Fibroblast of mammary gland (primary cell): Measurements from ENCODE around the gene HMGB4.

ENCODE experiments used
- DNase-seq: peaks from one replicate; pipeline ENCODE4 v3.0.0-alpha.2; 2010; ENCODE audit warnings: low read depth
- H3K4me3 ChIP-seq: 2 replicates; pipeline ENCODE4 v1.5.1; 2011; ENCODE audit warnings: low read depth, mild to moderate bottlenecking, low read length, moderate library complexity; ENCODE audit not compliant: control insufficient read depth
- TF ChIP-seq, protein P1 (sequence below): conservative IDR thresholded peaks from 2 replicates; pipeline ENCODE4 v1.5.1; 2011; ENCODE audit warnings: low read depth, low read length, inconsistent platforms; ENCODE audit not compliant: control insufficient read depth, insufficient read depth

Gene HMGB4

DNA sequence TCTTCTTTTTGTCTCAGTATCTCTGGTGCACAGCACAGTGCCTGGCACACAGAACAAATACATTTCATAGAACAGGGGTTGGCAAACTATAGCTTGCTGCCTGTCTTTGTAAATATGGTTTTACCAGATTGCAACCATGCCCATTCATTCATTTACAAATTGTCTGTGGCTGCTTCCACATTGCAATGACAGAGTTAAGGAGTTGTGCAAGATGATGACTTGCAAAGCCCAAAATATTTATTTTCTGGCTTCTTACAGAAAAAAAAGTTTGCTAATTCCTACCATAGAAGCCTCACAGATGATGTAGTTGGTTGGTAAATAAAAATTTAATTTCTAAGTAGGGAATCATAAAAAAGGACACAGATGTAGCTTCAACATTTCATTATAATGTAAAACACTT, 11.2 kb upstream of the HMGB4 start:
- TF ChIP-seq, protein P1, sequence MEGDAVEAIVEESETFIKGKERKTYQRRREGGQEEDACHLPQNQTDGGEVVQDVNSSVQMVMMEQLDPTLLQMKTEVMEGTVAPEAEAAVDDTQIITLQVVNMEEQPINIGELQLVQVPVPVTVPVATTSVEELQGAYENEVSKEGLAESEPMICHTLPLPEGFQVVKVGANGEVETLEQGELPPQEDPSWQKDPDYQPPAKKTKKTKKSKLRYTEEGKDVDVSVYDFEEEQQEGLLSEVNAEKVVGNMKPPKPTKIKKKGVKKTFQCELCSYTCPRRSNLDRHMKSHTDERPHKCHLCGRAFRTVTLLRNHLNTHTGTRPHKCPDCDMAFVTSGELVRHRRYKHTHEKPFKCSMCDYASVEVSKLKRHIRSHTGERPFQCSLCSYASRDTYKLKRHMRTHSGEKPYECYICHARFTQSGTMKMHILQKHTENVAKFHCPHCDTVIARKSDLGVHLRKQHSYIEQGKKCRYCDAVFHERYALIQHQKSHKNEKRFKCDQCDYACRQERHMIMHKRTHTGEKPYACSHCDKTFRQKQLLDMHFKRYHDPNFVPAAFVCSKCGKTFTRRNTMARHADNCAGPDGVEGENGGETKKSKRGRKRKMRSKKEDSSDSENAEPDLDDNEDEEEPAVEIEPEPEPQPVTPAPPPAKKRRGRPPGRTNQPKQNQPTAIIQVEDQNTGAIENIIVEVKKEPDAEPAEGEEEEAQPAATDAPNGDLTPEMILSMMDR, result no peak
- peak; percentile 53 for DNase-seq
- H3K4me3 ChIP-seq, result no peak overlapping the region

DNA sequence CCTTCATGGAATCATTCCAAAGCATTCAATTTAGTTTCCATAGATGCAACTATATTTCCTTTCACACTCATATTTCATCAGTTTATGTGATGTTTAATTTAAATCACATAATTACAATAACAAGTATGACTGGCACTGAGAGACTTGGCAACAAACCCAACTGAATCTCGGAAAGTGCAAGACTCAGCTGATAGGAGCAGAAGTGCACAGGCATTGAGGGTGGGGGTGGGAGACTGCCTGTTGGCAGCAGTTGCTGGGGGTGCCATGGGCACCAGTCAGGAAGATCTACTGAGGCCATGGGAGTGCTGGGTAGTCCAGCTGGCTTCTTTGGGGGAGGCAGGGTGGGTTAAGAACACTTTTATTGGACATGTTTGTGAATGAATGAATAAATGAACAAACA, 10.4 kb upstream of the HMGB4 start:
- TF ChIP-seq, protein P1, result no peak
- H3K4me3 ChIP-seq, result no peak overlapping the region
- DNase-seq, result no peak

DNA sequence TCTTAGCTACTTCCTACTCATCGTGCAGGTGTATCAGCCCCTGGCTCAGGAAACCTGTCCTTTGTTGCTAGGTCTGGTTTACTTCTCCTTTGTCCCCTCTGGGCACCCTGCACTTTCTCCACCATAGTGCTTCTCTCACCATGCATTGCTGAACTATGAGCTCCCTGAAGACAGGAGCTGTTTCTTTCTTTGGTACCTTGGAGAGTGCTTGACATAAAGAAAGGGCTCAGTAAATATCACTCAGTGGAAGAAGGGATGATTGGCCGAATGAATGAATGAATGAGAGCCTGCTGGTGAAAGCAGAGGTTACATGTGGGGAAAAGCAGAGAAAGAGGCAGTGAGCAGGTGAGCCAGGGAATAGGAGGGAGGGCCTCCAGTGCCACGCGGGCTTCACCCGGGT, 9.8 kb upstream of the HMGB4 start:
- TF ChIP-seq, protein P1, result no peak
- DNase-seq, result no peak
- H3K4me3 ChIP-seq, result no peak overlapping the region

DNA sequence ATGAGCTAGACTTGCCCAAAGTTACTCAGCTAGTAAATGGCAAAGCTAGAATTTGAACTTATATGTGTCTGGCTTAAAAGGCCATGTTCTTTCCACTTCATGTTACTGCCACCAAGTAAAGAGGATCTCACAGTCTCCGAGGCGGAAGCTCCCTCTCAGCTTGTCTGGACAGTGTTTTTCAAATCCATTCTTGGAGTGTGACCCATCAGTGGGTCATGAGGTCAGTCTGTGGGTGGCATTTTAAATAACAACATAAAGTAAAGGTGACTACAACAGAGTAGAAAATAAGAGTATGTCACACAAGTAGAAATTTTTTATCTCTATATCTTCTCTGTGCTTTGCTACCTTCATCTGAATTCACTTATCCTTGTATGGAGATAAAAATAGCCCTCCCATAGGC, 3.2 kb upstream of the HMGB4 start:
- H3K4me3 ChIP-seq, result no peak overlapping the region
- no peak for DNase-seq
- TF ChIP-seq, protein P1, result no peak

DNA sequence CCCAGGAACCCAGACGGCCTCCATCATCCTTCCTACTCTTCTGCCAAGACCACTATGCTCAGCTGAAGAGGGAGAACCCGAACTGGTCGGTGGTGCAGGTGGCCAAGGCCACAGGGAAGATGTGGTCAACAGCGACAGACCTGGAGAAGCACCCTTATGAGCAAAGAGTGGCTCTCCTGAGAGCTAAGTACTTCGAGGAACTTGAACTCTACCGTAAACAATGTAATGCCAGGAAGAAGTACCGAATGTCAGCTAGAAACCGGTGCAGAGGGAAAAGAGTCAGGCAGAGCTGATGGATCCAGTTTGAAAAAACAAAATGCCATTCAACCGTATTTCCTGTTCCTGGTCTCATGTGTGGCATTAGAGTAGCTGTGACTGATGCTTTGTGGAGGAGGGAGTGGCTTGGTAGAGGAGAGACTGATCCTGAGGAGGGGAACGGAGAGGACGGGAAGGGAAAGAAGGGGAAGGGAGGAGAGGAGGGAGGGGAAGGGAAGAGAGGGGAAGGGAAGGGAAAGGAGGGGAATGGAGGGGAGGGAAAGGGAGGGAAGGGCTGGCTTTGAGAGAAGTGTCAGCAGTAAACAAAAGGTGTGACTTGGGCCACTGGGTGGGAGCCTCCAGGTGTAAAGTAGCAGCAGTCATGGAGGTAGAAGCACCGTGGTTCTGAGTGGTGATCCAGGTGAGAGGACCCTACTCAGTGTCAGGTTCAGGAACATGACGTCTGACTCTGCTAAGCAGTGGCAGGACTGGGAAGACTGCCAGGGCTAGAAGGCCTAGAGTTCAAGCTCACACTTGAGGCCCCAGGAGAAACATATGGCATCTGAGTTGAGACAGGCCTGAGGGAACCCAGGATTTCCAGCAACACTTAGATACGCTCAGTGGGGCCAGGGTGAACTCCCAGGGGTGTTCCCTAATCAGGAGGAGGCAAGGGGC, 846 bp downstream of the HMGB4 start:
- TF ChIP-seq, protein P1, result no peak
- no peak for DNase-seq

DNA sequence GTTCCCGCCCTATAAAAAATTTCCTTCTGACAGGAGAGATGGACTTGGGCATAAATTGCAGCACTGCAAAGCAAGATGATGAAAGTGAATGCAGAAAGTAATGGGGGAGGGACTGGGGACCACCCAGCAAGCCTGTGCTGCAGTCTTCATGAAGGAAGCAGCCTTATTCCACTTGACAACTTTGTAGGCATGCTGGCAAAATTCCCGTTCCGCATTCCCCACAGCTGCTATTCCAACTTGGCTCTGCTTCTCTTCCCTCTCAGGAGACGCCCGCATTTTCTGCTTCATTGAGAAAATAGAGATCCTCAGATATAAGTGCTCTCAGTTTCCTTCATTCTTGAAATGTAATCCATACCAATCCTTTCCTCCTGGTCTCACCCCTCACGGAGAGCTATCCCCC, 2.4 kb downstream of the HMGB4 start:
- peak; percentile 16 for DNase-seq
- no peak overlapping the region for H3K4me3 ChIP-seq
- TF ChIP-seq, protein P1, result no peak

More for the DNA sequence above, 846 bp downstream of the HMGB4 start:
- no peak overlapping the region for H3K4me3 ChIP-seq

DNA sequence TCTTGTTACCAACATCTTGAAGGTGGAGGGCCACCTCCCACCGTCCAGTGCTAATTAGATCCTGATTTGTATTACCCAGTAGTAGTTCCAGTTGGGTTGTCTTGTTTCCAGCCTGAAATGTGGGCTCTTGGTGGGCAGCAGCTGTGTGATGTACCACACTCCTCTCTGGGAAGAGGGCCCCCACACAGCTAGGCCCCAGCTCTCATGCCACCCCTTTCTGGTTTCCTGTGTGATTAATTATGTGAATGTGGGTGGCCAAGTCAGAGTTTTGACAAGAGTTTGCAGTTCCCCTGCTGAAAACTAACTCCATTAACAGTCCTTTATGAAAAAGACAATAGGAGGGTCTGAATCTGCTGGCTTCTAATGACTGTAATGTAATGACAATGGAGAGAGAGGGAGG, 3.8 kb downstream of the HMGB4 start:
- TF ChIP-seq, protein P1, result no peak
- no peak overlapping the region for H3K4me3 ChIP-seq
- DNase-seq, result no peak
